Ovary (tissue), 3 donors: Measurements from ENCODE around the gene CD300A.

Experiments
- POLR2A ChIP-seq: fragments of 450-650 bp; IDR thresholded peaks from one replicate; pipeline ENCODE4 v1.6.1; 2017; ENCODE audit warnings: antibody characterized with exemption, mild to moderate bottlenecking, moderate library complexity
- TF ChIP-seq, protein P1 (sequence below), 3 donors: fragments of 450-650 bp in 2 of 3; fragments of 200-600 bp in 1 of 3; IDR thresholded peaks; one replicate each; pipeline versions ENCODE4 v1.5.1 to v1.8.0; 2016 to 2022; ENCODE audit warnings: antibody characterized with exemption in 3 of 3, mild to moderate bottlenecking in 1 of 3
- donor health status: DM: no; HTN: no; CAD: no.

DNA sequence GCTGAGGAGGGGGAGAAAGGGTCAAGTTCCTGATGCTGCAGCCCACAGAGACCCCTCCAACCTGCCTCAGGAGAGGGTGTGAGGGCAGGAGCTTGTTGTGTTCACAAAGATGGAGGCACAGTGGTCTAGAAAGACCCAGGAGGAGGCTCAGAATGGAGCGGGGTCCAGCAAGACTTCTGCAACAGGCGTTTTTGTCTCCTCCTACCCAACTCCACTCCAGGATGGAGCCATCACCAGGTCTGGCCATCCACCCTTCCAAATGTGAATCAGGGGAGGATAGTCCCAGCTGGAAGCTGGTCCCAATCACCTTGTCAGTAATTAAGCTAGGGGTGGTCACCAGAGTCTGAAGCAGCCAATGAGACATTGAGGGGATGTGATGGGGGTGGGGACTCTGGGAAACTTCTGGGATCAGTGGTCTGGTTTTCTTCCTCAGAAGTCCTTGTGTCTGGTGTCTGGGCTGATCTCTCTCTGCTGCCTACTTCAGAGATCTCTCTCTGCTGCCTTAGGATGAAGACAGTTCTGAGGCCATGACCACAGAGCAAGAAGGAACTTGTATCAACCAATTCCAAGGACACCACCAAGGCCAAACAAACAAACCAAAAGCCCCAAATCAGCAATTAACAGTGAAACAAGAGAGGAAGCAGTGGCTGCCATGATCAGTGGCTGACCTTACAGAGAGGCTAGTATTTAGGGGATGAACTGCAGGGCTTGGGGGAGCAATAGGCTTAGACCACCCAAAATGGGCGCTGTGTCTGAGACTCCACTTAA lies 50.3 kb downstream of the CD300A start:
- TF ChIP-seq, protein P1, sequence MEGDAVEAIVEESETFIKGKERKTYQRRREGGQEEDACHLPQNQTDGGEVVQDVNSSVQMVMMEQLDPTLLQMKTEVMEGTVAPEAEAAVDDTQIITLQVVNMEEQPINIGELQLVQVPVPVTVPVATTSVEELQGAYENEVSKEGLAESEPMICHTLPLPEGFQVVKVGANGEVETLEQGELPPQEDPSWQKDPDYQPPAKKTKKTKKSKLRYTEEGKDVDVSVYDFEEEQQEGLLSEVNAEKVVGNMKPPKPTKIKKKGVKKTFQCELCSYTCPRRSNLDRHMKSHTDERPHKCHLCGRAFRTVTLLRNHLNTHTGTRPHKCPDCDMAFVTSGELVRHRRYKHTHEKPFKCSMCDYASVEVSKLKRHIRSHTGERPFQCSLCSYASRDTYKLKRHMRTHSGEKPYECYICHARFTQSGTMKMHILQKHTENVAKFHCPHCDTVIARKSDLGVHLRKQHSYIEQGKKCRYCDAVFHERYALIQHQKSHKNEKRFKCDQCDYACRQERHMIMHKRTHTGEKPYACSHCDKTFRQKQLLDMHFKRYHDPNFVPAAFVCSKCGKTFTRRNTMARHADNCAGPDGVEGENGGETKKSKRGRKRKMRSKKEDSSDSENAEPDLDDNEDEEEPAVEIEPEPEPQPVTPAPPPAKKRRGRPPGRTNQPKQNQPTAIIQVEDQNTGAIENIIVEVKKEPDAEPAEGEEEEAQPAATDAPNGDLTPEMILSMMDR (IDR thresholded peaks at IDR 0.05): no peak
- no peak for TF ChIP-seq POLR2A
